ENCODE results near the gene MRPS33. TPM values are rescaled to one million over a fixed set of nuclear protein-coding genes. Genes with fewer than 3 reads are reported as not detected.

Gene MRPS33
- total and polyA plus RNA-seq, 2 of the 13 experiments (the other 11 are each of a cell fraction or from before 2014, with no cell fraction given), result 50.9 to 91.0 TPM

GRCh38 chr7:141014125-141014523 is 628 bp downstream of the MRPS33 start:
- Histone ChIP-seq H2AFZ (ENCODE audit: low read length) (peak overlapping the region; percentile 92), H3K9ac (ENCODE audit: insufficient read depth, low read depth, low read length) (peak overlapping the region; percentile 88), H3K79me2 (ENCODE audit: insufficient read depth, low read length) (peaks cover 10% of the 10 kb centered on the region), H4K20me1 (ENCODE audit: insufficient read depth, low read length) (no peaks in the 10 kb centered on the region), H3K4me2 (ENCODE audit: low read depth, low read length) (peak overlapping the region; percentile 92), H3K4me3 (replicated peaks in 1 of 3; ENCODE audit: insufficient read depth in 1 of 3, low read depth in 2 of 3, low read length in 3 of 3) (peak overlapping the region; percentile 84 to 88 (median 87)), H3K27ac (ENCODE audit: extremely low read length, insufficient read depth, low read length) (peak overlapping the region; percentile 82), H3K4me1 (ENCODE audit: insufficient read depth, low read length) (peaks cover 30% of the 10 kb centered on the region), H3K9me3 (ENCODE audit: low read length) (peaks cover 5% of the 10 kb centered on the region; the same call in 1 of the 2 replicates), H3K27me3 (ENCODE audit: control insufficient read depth in 1 of 2, insufficient read depth in 2 of 2, low read length in 2 of 2) (no peaks in the 10 kb centered on the region; a peak in 1 of 5 replicates), H3K36me3 (replicated peaks in 1 of 2; ENCODE audit: control insufficient read depth in 1 of 2, insufficient read depth in 2 of 2, low read length in 2 of 2) (peaks cover 0 to 11% of the 10 kb centered on the region in 2 experiments; a peak in 1 of 5 replicates)
- peak; percentile 21 for ATAC-seq
- no TSS peak for BruUV-seq (replicated peaks)
- FAIRE-seq, result no peak
- in situ Hi-C loops (cut with HindIII; ENCODE audit: extremely low pct_ligation_motif_present, low pct_unique_long_range_greater_than_20kb) (loop anchor here (5.0 to 25.0 kb wide), 2 partner anchors 202 to 327 kb away; partner anchors contain the start of gene NDUFB2), intact Hi-C loops (cut with micrococcal nuclease; ENCODE audit: unreplicated experiment) (loop anchor here (5.0 to 10.0 kb wide), 3 partner anchors 92 to 497 kb away; partner anchors contain the start of gene BRAF)
- no peak for TF ChIP-seq HDAC2 (CRISPR knock-in tag; IDR thresholded peaks at IDR 0.05)
- no peak for TF ChIP-seq ZBTB42 (CRISPR knock-in tag; IDR thresholded peaks at IDR 0.05)
- peak; percentile 1; the same call in 1 of the 2 replicates for TF ChIP-seq NR2F2 (IDR thresholded peaks at IDR 0.05; ENCODE audit: borderline replicate concordance, low read depth)
- TF ChIP-seq RFX1 (IDR thresholded peaks at IDR 0.05), result peak; percentile 51
- peak; percentile 60; the same call in 1 of the 2 replicates for TF ChIP-seq RFX3 (CRISPR knock-in tag; IDR thresholded peaks at IDR 0.05)
- TF ChIP-seq ZNF510 (CRISPR knock-in tag; IDR thresholded peaks at IDR 0.05; ENCODE audit: low read depth), result peak; percentile 12; the same call in 1 of the 2 replicates
- TF ChIP-seq ZNF414 (CRISPR knock-in tag; IDR thresholded peaks at IDR 0.05), result peak; percentile 2; the same call in 1 of the 2 replicates
- TF ChIP-seq ESRRA (CRISPR knock-in tag; IDR thresholded peaks at IDR 0.05; ENCODE audit: low read depth), result no peak
- 0 out of 2 replicates have a peak, but pooled peaks have one; percentile 0 for TF ChIP-seq TOE1 (CRISPR knock-in tag; IDR thresholded peaks at IDR 0.05)
- 0 out of 2 replicates have a peak, but pooled peaks have one; percentile 4 for TF ChIP-seq STAT6 (CRISPR knock-in tag; IDR thresholded peaks at IDR 0.05; ENCODE audit: borderline replicate concordance)
- 0 out of 2 replicates have a peak, but pooled peaks have one; percentile 10 for TF ChIP-seq SIN3A (IDR thresholded peaks at IDR 0.05; ENCODE audit: borderline replicate concordance, low read depth, low read length)
- no peak for DNase-seq (ENCODE audit: low spot score)
- POLR2A ChIA-PET, result interaction anchor here (1.0 to 2.4 kb wide), 9 partner anchors 10 to 537 kb away, joined by 3 to 13 read pairs (median 5); partner anchors contain the start of gene AGK
- WGBS (ENCODE audit: low lambda C conversion rate), result 3% methylated on average over 14 of the region's 14 CpGs
- CTCF ChIA-PET (ENCODE audit: low intra/inter-chr PET ratio, low total read pairs), result interaction anchor here (0.9 kb wide), 1 partner anchor 203 kb away, joined by 3 read pairs; no protein-coding TSS in a partner anchor

Measured in HepG2 (cell line).